ENCODE data around the gene RPL13A. TPM values are rescaled to one million over a fixed set of nuclear protein-coding genes. Genes with fewer than 3 reads are reported as not detected.
"Not testable (repeated sequence)": the region's sequence is repeated elsewhere in the genome, so short reads cannot be mapped to it uniquely, and the experiment has no call there.

Gene RPL13A
- total and polyA plus RNA-seq, 2 donors = 2,198 to 3,726 TPM

- no peak for DNase-seq (ENCODE audit: extremely low spot score)
- Histone ChIP-seq H3K36me3 (ENCODE audit: insufficient read depth) (no peaks in the 10 kb centered on the region), H3K27ac (ENCODE audit: low read depth) (no peak overlapping the region), H3K4me1 (ENCODE audit: insufficient read depth) (no peaks in the 10 kb centered on the region), H3K4me3 (ENCODE audit: low read depth, low read length) (no peak overlapping the region)
- WGBS = 60% methylated on average over 32 of the region's 32 CpGs
These were observed 39.6 kb upstream of the RPL13A start for GRCh38 chr19:49447485-49448431.

GRCh38 chr19:49448432-49448786 lies 39.0 kb upstream of the RPL13A start:
- no peak overlapping the region for H3K4me3 ChIP-seq (ENCODE audit: low read depth, low read length)
- no peak overlapping the region for H3K27ac ChIP-seq (ENCODE audit: low read depth)
- no peak for DNase-seq (ENCODE audit: extremely low spot score)
- H3K4me1 ChIP-seq (ENCODE audit: insufficient read depth) = no peaks in the 10 kb centered on the region
- 92% methylated on average over 6 of the region's 6 CpGs for WGBS
- H3K36me3 ChIP-seq (ENCODE audit: insufficient read depth) = no peaks in the 10 kb centered on the region

- no peak overlapping the region for H3K4me3 ChIP-seq (ENCODE audit: low read depth, low read length)
- no peak overlapping the region for H3K27ac ChIP-seq (ENCODE audit: low read depth)
- no peaks in the 10 kb centered on the region for H3K4me1 ChIP-seq (ENCODE audit: insufficient read depth)
- no peak for DNase-seq (ENCODE audit: extremely low spot score)
- H3K36me3 ChIP-seq (ENCODE audit: insufficient read depth) = no peaks in the 10 kb centered on the region
- WGBS = 89% methylated on average over 7 of the region's 7 CpGs
These were observed 37.0 kb upstream of the RPL13A start for GRCh38 chr19:49450405-49450804.

GRCh38 chr19:49451430-49452181 lies 35.8 kb upstream of the RPL13A start, which contains the start of gene PIH1D1:
TSS of gene PIH1D1 (minus strand) at chr19:49451814. CDS start at chr19:49451574, 240 bp downstream.
- H3K27ac ChIP-seq (ENCODE audit: low read depth) = peak within 1 kb of the TSS; percentile 86
- H3K36me3 ChIP-seq (ENCODE audit: insufficient read depth) = no peaks in the 10 kb centered on the region
- WGBS = under 1% methylated on average over 42 of the region's 42 CpGs
- DNase-seq (ENCODE audit: extremely low spot score) = peak; percentile 98
- peak within 1 kb of the TSS; percentile 75 for H3K4me3 ChIP-seq (ENCODE audit: low read depth, low read length)
- H3K4me1 ChIP-seq (ENCODE audit: insufficient read depth) = no peaks in the 10 kb centered on the region

- Histone ChIP-seq H3K36me3 (ENCODE audit: insufficient read depth) (no peaks in the 10 kb centered on the region), H3K4me1 (ENCODE audit: insufficient read depth) (no peaks in the 10 kb centered on the region), H3K27ac (ENCODE audit: low read depth) (peak within 1 kb of the TSS; percentile 86), H3K4me3 (ENCODE audit: low read depth, low read length) (peak within 1 kb of the TSS; percentile 48)
- WGBS = under 1% methylated on average over 66 of the region's 66 CpGs
- peak; percentile 97 for DNase-seq (ENCODE audit: extremely low spot score)
These were observed 34.2 kb upstream of the RPL13A start, which contains the start of gene ALDH16A1 for GRCh38 chr19:49453013-49453756. TSS of gene ALDH16A1 (plus strand) at chr19:49453225. CDS start at chr19:49453332, 107 bp downstream.

- no peak for DNase-seq (ENCODE audit: extremely low spot score)
- Histone ChIP-seq H3K4me3 (ENCODE audit: low read depth, low read length) (peak overlapping the region; percentile 48), H3K4me1 (ENCODE audit: insufficient read depth) (no peaks in the 10 kb centered on the region), H3K27ac (ENCODE audit: low read depth) (peak overlapping the region; percentile 86), H3K36me3 (ENCODE audit: insufficient read depth) (no peaks in the 10 kb centered on the region)
- 40% methylated on average over 10 of the region's 10 CpGs for WGBS
These were observed 33.6 kb upstream of the RPL13A start for GRCh38 chr19:49453757-49454240.

GRCh38 chr19:49455773-49456172 lies 31.6 kb upstream of the RPL13A start:
- Histone ChIP-seq H3K36me3 (ENCODE audit: insufficient read depth) (no peaks in the 10 kb centered on the region), H3K4me3 (ENCODE audit: low read depth, low read length) (no peak overlapping the region), H3K27ac (ENCODE audit: low read depth) (no peak overlapping the region), H3K4me1 (ENCODE audit: insufficient read depth) (no peaks in the 10 kb centered on the region)
- 57% methylated on average over 5 of the region's 5 CpGs for WGBS
- DNase-seq (ENCODE audit: extremely low spot score) = no peak

GRCh38 chr19:49456326-49456725 lies 31.1 kb upstream of the RPL13A start:
- Histone ChIP-seq H3K36me3 (ENCODE audit: insufficient read depth) (no peaks in the 10 kb centered on the region), H3K4me3 (ENCODE audit: low read depth, low read length) (no peak overlapping the region), H3K4me1 (ENCODE audit: insufficient read depth) (no peaks in the 10 kb centered on the region), H3K27ac (ENCODE audit: low read depth) (peak overlapping the region; percentile 54)
- 60% methylated on average over 5 of the region's 5 CpGs for WGBS
- DNase-seq (ENCODE audit: extremely low spot score) = no peak

GRCh38 chr19:49458567-49458903 lies 28.9 kb upstream of the RPL13A start:
- 89% methylated on average over 5 of the region's 5 CpGs for WGBS
- Histone ChIP-seq H3K4me1 (ENCODE audit: insufficient read depth) (no peaks in the 10 kb centered on the region), H3K36me3 (ENCODE audit: insufficient read depth) (no peaks in the 10 kb centered on the region), H3K27ac (ENCODE audit: low read depth) (no peak overlapping the region), H3K4me3 (ENCODE audit: low read depth, low read length) (no peak overlapping the region)
- no peak for DNase-seq (ENCODE audit: extremely low spot score)

- no peak overlapping the region for H3K27ac ChIP-seq (ENCODE audit: low read depth)
These were observed 28.0 kb upstream of the RPL13A start for GRCh38 chr19:49459388-49459787.

GRCh38 chr19:49461130-49461529 lies 26.3 kb upstream of the RPL13A start:
- H3K4me1 ChIP-seq (ENCODE audit: insufficient read depth); H3K4me3 ChIP-seq (ENCODE audit: low read depth, low read length); H3K36me3 ChIP-seq (ENCODE audit: insufficient read depth); H3K27ac ChIP-seq (ENCODE audit: low read depth); DNase-seq (ENCODE audit: extremely low spot score): not testable (repeated sequence)
- WGBS = 0% methylated on average over 1 of the region's 1 CpG

More at GRCh38 chr19:49459388-49459787, 28.0 kb upstream of the RPL13A start:
- WGBS = 95% methylated on average over 12 of the region's 12 CpGs
- no peak for DNase-seq (ENCODE audit: extremely low spot score)
- H3K4me3 ChIP-seq (ENCODE audit: low read depth, low read length) = no peak overlapping the region
- H3K36me3 ChIP-seq (ENCODE audit: insufficient read depth) = no peaks in the 10 kb centered on the region
- H3K4me1 ChIP-seq (ENCODE audit: insufficient read depth) = no peaks in the 10 kb centered on the region

- Histone ChIP-seq H3K4me1 (ENCODE audit: insufficient read depth) (no peaks in the 10 kb centered on the region), H3K36me3 (ENCODE audit: insufficient read depth) (peaks cover 2% of the 10 kb centered on the region), H3K27ac (ENCODE audit: low read depth) (no peak overlapping the region), H3K4me3 (ENCODE audit: low read depth, low read length) (no peak overlapping the region)
- WGBS = 98% methylated on average over 37 of the region's 37 CpGs
- DNase-seq (ENCODE audit: extremely low spot score) = no peak
These were observed 25.8 kb upstream of the RPL13A start for GRCh38 chr19:49461656-49462055.

GRCh38 chr19:49462492-49462891 lies 24.9 kb upstream of the RPL13A start:
- no peak overlapping the region for H3K4me3 ChIP-seq (ENCODE audit: low read depth, low read length)
- DNase-seq (ENCODE audit: extremely low spot score) = no peak
- no peak overlapping the region for H3K27ac ChIP-seq (ENCODE audit: low read depth)
- 87% methylated on average over 12 of the region's 12 CpGs for WGBS
- H3K36me3 ChIP-seq (ENCODE audit: insufficient read depth) = peaks cover 2% of the 10 kb centered on the region
- H3K4me1 ChIP-seq (ENCODE audit: insufficient read depth) = no peaks in the 10 kb centered on the region
